CD8-positive, alpha-beta memory T cell (primary cell): ENCODE results near the gene PQBP1. TPM values are rescaled to one million over a fixed set of nuclear protein-coding genes. Genes with fewer than 3 reads are reported as not detected.
"Not testable (repeated sequence)": the region's sequence is repeated elsewhere in the genome, so short reads cannot be mapped to it uniquely, and the experiment has no call there.

Experiments used
- CTCF ChIA-PET: fragments of 350-600 bp; sonication (Branson Sonifier 250); formaldehyde crosslinking; loops from one replicate; lab custom pipeline; 2021; ENCODE audit warnings: antibody characterized with exemption; lab: Charles Lee
- POLR2A ChIA-PET: fragments of 350-600 bp; sonication (Branson Sonifier 250); formaldehyde crosslinking; loops from one replicate; lab custom pipeline; 2021; ENCODE audit warnings: antibody characterized with exemption; lab: Charles Lee
- DNase-seq, 5 donors: peaks; one replicate each; pipeline versions ENCODE4 v3.0.0 to v3.0.0-alpha.2; 2020 to 2022; ENCODE audit warnings: mixed read lengths in 1 of 5
- H3K27ac ChIP-seq: one replicate; pipeline ENCODE4 v1.7.0; 2013; ENCODE audit warnings: low read depth, mild to moderate bottlenecking, low read length, moderate library complexity
- H3K27me3 ChIP-seq: 2 replicates; pipeline ENCODE4 v1.7.0; 2013; ENCODE audit warnings: low read length, mild to moderate bottlenecking; ENCODE audit not compliant: insufficient read depth, poor library complexity, severe bottlenecking
- H3K36me3 ChIP-seq: 2 replicates; pipeline ENCODE4 v1.7.0; 2013; ENCODE audit warnings: mild to moderate bottlenecking, low read length, moderate library complexity; ENCODE audit not compliant: insufficient read depth
- H3K4me1 ChIP-seq: 2 replicates; pipeline ENCODE4 v1.7.0; 2013; ENCODE audit warnings: mild to moderate bottlenecking, low read length, moderate library complexity; ENCODE audit not compliant: insufficient read depth
- H3K4me3 ChIP-seq: 2 replicates; pipeline ENCODE4 v1.7.0; 2013; ENCODE audit warnings: mild to moderate bottlenecking, low read length
- H3K9me3 ChIP-seq: 2 replicates; pipeline ENCODE4 v1.7.0; 2013; ENCODE audit warnings: mild to moderate bottlenecking, low read length
- H3K27ac Mint-ChIP-seq, 8 donors: one replicate each; pipeline ENCODE4 v1.8.0; 2020 to 2021; ENCODE audit warnings: mixed read lengths in 8 of 8, mild to moderate bottlenecking in 6 of 8, inconsistent platforms in 3 of 8, moderate library complexity in 3 of 8
- H3K27me3 Mint-ChIP-seq, 2 donors: one replicate each; pipeline ENCODE4 v1.8.0; 2020 to 2021; ENCODE audit warnings: mixed read lengths in 2 of 2, mild to moderate bottlenecking in 1 of 2, moderate library complexity in 1 of 2
- H3K36me3 Mint-ChIP-seq, 3 donors: one replicate each; pipeline ENCODE4 v1.8.0; 2020 to 2021; ENCODE audit warnings: mixed read lengths in 3 of 3, inconsistent platforms in 1 of 3, mild to moderate bottlenecking in 1 of 3
- H3K4me1 Mint-ChIP-seq, 3 donors: one replicate each; pipeline ENCODE4 v1.8.0; 2020 to 2021; ENCODE audit warnings: mixed read lengths in 3 of 3, inconsistent platforms in 1 of 3, mild to moderate bottlenecking in 1 of 3
- H3K4me3 Mint-ChIP-seq, 7 donors: one replicate each; pipeline ENCODE4 v1.8.0; 2020 to 2021; ENCODE audit warnings: mixed read lengths in 7 of 7, mild to moderate bottlenecking in 6 of 7, moderate library complexity in 4 of 7, inconsistent platforms in 2 of 7
- H3K9me3 Mint-ChIP-seq, 5 donors: one replicate each; pipeline ENCODE4 v1.8.0; 2020 to 2022; ENCODE audit warnings: mixed read lengths in 5 of 5, mild to moderate bottlenecking in 3 of 5, moderate library complexity in 2 of 5, inconsistent platforms in 1 of 5
- polyA plus RNA-seq: library from polyadenylated mRNA; unstranded; fragments of 300-500 nt; fragmentation: Illumina TruSeq; gene quantifications from one replicate; pipeline ENCODE4 v1.2.3, GENCODE V29; 2021
- total RNA-seq, 2 experiments: library from RNA; stranded (reverse); gene quantifications; one replicate each; pipeline ENCODE4 v1.2.3, GENCODE V29; 2021

The PQBP1 gene
- total and polyA plus RNA-seq, 3 experiments from 2014 or later: 83.5 to 106 (median 101) TPM

DNA sequence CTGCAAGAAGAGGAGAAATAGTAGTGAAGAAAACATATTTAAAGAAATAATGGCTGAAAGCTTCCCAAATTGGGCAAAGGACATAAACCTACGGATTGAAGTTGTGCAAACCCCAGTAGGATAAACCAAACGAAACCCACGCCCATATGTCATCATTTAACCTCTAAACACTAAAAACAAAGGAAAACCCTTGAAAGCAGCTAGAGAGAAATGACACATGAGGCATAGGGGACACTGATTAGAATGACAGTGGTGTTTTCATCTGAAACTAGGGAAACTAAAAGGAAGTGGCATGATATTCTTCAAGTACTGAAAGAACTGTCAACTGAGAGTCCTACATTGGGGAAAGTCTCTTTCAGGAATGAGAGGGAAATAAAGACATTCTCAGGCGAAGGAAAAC, 20.8 kb upstream of the PQBP1 start:
- H3K9me3 ChIP-seq, CTCF ChIA-PET, H3K27ac ChIP-seq, H3K36me3 ChIP-seq, POLR2A ChIA-PET, H3K4me1 Mint-ChIP-seq, H3K4me3 Mint-ChIP-seq, H3K9me3 Mint-ChIP-seq, H3K36me3 Mint-ChIP-seq, H3K4me3 ChIP-seq, DNase-seq, H3K4me1 ChIP-seq, H3K27me3 ChIP-seq, H3K27ac Mint-ChIP-seq: not testable (repeated sequence)
- H3K27me3 Mint-ChIP-seq: peaks cover 0 to 12% of the 10 kb centered on the region in 2 donors

GRCh38 chrX:48883729-48884128, 14.0 kb upstream of the PQBP1 start:
- Histone ChIP-seq H3K9me3 (no peaks in the 10 kb centered on the region), H3K36me3 (no peaks in the 10 kb centered on the region), H3K4me3 (no peak overlapping the region), H3K27me3 (no peaks in the 10 kb centered on the region), H3K27ac (no peak overlapping the region), H3K4me1 (no peaks in the 10 kb centered on the region)
- Mint-ChIP-seq H3K4me1 (no peaks in the 10 kb centered on the region), H3K4me3 (no peak overlapping the region), H3K27me3 (no peaks in the 10 kb centered on the region), H3K36me3 (no peaks in the 10 kb centered on the region), H3K9me3 (no peaks in the 10 kb centered on the region), H3K27ac (no peak overlapping the region)
- ChIA-PET POLR2A (no interaction called here), CTCF (no interaction called here)
- no peak for DNase-seq

GRCh38 chrX:48886586-48886985, 11.1 kb upstream of the PQBP1 start:
- H3K27me3 ChIP-seq, H3K36me3 ChIP-seq, H3K27ac ChIP-seq, H3K27me3 Mint-ChIP-seq, POLR2A ChIA-PET, DNase-seq, CTCF ChIA-PET, H3K36me3 Mint-ChIP-seq, H3K4me1 ChIP-seq, H3K4me3 Mint-ChIP-seq, H3K9me3 Mint-ChIP-seq, H3K9me3 ChIP-seq, H3K4me3 ChIP-seq, H3K27ac Mint-ChIP-seq: not testable (repeated sequence)
- H3K4me1 Mint-ChIP-seq: peaks cover 5 to 10% (median 7%) of the 10 kb centered on the region in 3 donors

DNA sequence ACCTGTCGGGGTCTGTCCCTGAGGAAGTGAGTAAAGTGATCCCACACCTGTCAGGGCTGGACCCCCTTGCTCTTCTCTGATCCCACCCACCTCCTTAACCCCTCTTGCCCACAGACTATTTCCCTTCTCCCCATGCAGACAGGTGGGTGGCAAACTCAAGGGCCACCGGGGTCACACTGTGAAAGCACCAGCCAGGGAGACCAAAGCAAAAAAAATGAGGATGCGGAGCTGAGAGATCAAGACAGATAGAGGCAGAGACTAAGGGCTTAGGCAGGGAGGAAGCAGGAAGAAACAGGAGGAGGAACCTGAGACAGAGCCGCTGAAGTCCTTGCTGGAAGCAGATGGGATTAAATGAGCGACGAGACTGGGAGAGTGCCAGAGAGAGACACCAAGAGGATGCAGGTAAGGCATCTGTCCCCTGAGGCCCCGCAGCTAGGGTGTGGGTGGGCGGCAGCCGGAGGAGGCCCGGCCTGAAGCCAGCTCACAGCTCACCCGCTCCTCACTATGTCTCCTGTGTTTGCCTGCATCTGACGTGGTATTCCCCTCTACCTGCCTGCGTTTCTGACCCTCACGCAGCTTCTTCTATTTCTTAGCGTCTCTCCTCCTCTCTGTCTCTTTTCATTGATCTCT, 7.3 kb upstream of the PQBP1 start:
- peak overlapping the region; percentile 49 for H3K4me3 ChIP-seq
- H3K27me3 Mint-ChIP-seq: peaks cover 0 to 5% of the 10 kb centered on the region in 2 donors
- peak overlapping the region; percentile 76 to 97 (median 85) for H3K4me3 Mint-ChIP-seq
- H3K27ac Mint-ChIP-seq: peak overlapping the region in 7 of 8 donors; percentile 43 to 99 (median 70)
- no peaks in the 10 kb centered on the region for H3K27me3 ChIP-seq
- no peaks in the 10 kb centered on the region for H3K9me3 ChIP-seq
- H3K4me1 ChIP-seq: peaks cover 5% of the 10 kb centered on the region
- peaks cover 10 to 22% (median 20%) of the 10 kb centered on the region in 3 donors for H3K4me1 Mint-ChIP-seq
- H3K36me3 ChIP-seq: no peaks in the 10 kb centered on the region
- ChIA-PET CTCF (interaction anchor here (1.1 to 3.2 kb wide), 6 partner anchors 22 to 259 kb away, joined by 3 to 21 read pairs (median 10); partner anchors contain the start of gene SLC35A2), POLR2A (interaction anchor here (0.6 to 1.2 kb wide), 4 partner anchors 29 to 89 kb away, joined by 3 to 5 read pairs (median 4); partner anchors contain the start of gene HDAC6)
- no peak overlapping the region for H3K27ac ChIP-seq
- H3K36me3 Mint-ChIP-seq: peaks cover 0 to 16% (median 0%) of the 10 kb centered on the region in 3 donors
- H3K9me3 Mint-ChIP-seq: no peaks in the 10 kb centered on the region
- DNase-seq: no peak

DNA sequence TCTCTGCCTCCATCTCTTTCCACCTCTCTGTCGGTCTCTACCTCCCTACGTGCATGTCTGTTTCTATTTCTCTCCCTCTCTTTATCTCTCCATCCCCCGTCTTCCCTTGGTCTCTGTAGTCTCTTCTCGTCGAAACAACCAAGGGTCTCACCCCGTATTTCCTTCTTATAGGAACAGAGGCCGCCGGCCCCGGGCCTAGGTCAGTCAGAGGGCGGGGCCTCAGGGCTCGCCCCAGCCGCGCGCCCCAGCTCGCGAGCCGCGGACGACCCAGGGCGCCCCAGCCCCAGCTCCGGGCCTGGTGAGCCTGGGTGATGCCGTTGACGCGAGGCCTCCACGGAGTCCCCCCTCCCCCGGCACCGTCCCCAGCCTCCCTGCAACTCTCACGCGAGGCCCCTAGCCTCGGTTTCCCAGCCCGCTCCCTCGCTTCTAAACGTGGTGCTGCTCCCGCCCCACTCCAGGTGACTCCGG, 6.8 kb upstream of the PQBP1 start:
- Mint-ChIP-seq H3K4me3 (peak overlapping the region; percentile 76 to 97 (median 85)), H3K27me3 (peaks cover 0 to 5% of the 10 kb centered on the region in 2 donors), H3K4me1 (peaks cover 10 to 26% (median 22%) of the 10 kb centered on the region in 3 donors), H3K27ac (peak overlapping the region in 6 of 8 donors; percentile 58 to 99 (median 76)), H3K9me3 (no peaks in the 10 kb centered on the region), H3K36me3 (peaks cover 0 to 20% (median 0%) of the 10 kb centered on the region in 3 donors)
- ChIA-PET POLR2A (interaction anchor here (0.6 to 1.2 kb wide), 5 partner anchors 29 to 90 kb away, joined by 3 to 5 read pairs (median 3); partner anchors contain the start of gene HDAC6), CTCF (interaction anchor here (0.5 to 3.2 kb wide), 10 partner anchors 12 to 304 kb away, joined by 3 to 21 read pairs (median 4); partner anchors contain the start of gene SLC35A2)
- Histone ChIP-seq H3K36me3 (no peaks in the 10 kb centered on the region), H3K27me3 (no peaks in the 10 kb centered on the region), H3K4me3 (peak overlapping the region; percentile 49), H3K9me3 (no peaks in the 10 kb centered on the region), H3K27ac (no peak overlapping the region), H3K4me1 (peaks cover 5% of the 10 kb centered on the region)
- peak in 1 of 5 donors; percentile 51 for DNase-seq

GRCh38 chrX:48891402-48892288, 6.1 kb upstream of the PQBP1 start:
- DNase-seq: peak; percentile 68 to 85 (median 73)
- Histone ChIP-seq H3K4me1 (peaks cover 11% of the 10 kb centered on the region), H3K36me3 (no peaks in the 10 kb centered on the region), H3K27ac (peak overlapping the region; percentile 11), H3K27me3 (no peaks in the 10 kb centered on the region), H3K4me3 (peak overlapping the region; percentile 49), H3K9me3 (no peaks in the 10 kb centered on the region)
- ChIA-PET POLR2A (interaction anchor here (0.5 to 1.2 kb wide), 6 partner anchors 28 to 422 kb away, joined by 3 to 5 read pairs (median 4); partner anchors contain the start of gene HDAC6), CTCF (interaction anchor here (0.5 to 3.2 kb wide), 10 partner anchors 12 to 304 kb away, joined by 3 to 21 read pairs (median 4); partner anchors contain the start of gene SLC35A2)
- Mint-ChIP-seq H3K36me3 (peaks cover 0 to 20% (median 0%) of the 10 kb centered on the region in 3 donors), H3K9me3 (no peaks in the 10 kb centered on the region), H3K27me3 (peaks cover 0 to 5% of the 10 kb centered on the region in 2 donors), H3K4me1 (peaks cover 15 to 31% (median 26%) of the 10 kb centered on the region in 3 donors), H3K27ac (peak overlapping the region in 7 of 8 donors; percentile 17 to 92 (median 71)), H3K4me3 (peak overlapping the region; percentile 73 to 97 (median 84))

- peaks cover 0 to 28% (median 0%) of the 10 kb centered on the region in 3 donors for H3K36me3 Mint-ChIP-seq
- H3K27me3 Mint-ChIP-seq: peaks cover 0 to 5% of the 10 kb centered on the region in 2 donors
- H3K36me3 ChIP-seq: no peaks in the 10 kb centered on the region
- no peaks in the 10 kb centered on the region for H3K9me3 Mint-ChIP-seq
- H3K4me1 ChIP-seq: peaks cover 13% of the 10 kb centered on the region
- POLR2A ChIA-PET: no interaction called here
- CTCF ChIA-PET: interaction anchor here (2.7 to 3.2 kb wide), 2 partner anchors 19 to 53 kb away, joined by 10 to 21 read pairs; partner anchors contain the start of gene SLC35A2
- DNase-seq: no peak
- no peaks in the 10 kb centered on the region for H3K27me3 ChIP-seq
- no peak overlapping the region for H3K27ac ChIP-seq
- no peak overlapping the region for H3K4me3 ChIP-seq
- H3K4me1 Mint-ChIP-seq: peaks cover 22 to 35% (median 32%) of the 10 kb centered on the region in 3 donors
- H3K27ac Mint-ChIP-seq: no peak overlapping the region
- peak overlapping the region in 1 of 7 donors; percentile 75 for H3K4me3 Mint-ChIP-seq
- no peaks in the 10 kb centered on the region for H3K9me3 ChIP-seq
Measured at GRCh38 chrX:48892896-48893295, 4.8 kb upstream of the PQBP1 start.
